GM19099 (cell line): Measurements from ENCODE around the gene FUT2.

Source experiments
- POLR2A ChIP-seq: IDR thresholded peaks from 3 replicates; pipeline ENCODE4 v1.6.1; 2011; ENCODE audit warnings: low read depth; ENCODE audit not compliant: insufficient read length; ENCODE audit errors: extremely low read depth

Gene FUT2

GRCh38 chr19:48680436-48681126 is 15.2 kb upstream of the FUT2 start:
- TF ChIP-seq POLR2A = no peak

- no peak for TF ChIP-seq POLR2A
Measured at GRCh38 chr19:48681127-48681470, 14.7 kb upstream of the FUT2 start.

- TF ChIP-seq POLR2A = no peak
Measured at GRCh38 chr19:48683349-48683748, 12.4 kb upstream of the FUT2 start.

- no peak for TF ChIP-seq POLR2A
Measured at GRCh38 chr19:48685583-48685982, 10.2 kb upstream of the FUT2 start.

DNA sequence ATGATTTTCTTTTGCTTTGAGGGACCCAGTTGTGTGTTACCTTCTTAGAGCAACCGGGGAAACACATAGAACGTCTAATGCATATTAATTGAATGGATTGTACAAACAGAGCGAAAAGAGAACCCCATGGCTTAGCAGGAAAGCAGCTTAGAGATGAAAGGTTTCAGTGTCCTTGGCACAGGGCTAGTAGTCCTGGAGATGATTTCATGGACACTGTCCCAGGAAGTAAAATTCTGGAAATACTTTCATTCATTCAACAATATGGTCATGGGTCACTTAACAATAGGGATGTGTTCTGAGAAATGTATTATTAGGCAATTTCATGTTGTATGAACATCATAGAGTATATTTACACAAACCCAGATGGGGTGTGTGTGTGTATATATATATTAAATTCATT is 9.7 kb upstream of the FUT2 start:
- TF ChIP-seq POLR2A = no peak

DNA sequence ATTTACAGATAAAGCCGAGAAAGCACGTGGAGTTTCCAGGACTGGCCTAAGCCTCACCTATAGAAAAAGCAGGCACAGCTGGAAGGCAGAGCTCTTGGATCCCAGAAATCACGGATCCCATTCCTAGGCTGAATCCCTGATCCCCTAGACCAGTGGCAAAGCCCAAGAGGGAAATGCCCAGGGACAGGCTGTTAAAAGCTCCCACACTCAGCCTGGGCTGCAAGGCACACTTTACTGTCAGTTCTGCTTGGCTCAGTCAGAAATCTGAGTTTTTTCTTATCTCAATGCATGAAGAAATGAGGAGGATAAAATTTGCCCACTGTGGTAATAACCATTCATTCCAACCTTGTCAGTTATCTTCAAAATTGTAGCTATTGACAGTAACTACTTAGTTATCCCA is 8.0 kb upstream of the FUT2 start:
- TF ChIP-seq POLR2A = no peak

GRCh38 chr19:48689449-48689848 is 6.3 kb upstream of the FUT2 start:
- no peak for TF ChIP-seq POLR2A

DNA sequence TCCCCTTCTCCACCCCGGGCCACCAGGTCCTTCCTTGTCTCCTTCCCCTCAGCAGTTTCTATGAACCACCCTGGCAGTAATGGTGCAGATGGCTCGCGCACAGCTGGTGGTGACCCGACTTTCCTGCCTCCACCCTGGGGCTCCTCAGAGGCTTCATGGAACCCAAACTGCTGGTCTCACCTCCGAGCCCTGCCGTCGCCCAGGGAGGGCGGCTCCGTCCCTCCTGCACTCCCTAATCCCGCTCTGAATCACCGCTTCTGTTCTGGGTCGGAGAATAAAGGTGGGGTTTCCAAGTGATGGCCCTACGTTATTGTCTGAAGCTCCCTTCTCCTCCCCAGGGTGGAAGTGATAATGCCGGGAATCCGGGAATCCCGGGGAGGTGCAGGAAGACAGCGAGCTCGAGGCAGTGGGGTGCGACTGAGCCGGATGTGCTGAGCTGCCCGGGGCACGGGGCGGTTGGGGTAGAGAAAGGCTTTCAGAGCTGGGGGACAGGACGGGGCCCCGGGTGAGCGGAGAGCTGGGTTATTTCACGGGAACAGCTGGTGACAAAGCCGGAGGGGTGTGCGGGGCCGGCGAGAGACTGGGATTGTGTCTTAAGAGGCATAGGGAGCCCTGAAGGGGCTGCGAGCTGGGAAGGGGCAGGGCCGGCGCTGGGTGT is 711 bp downstream of the FUT2 start:
- TF ChIP-seq POLR2A = no peak

GRCh38 chr19:48698046-48698445 is 2.3 kb downstream of the FUT2 start:
- TF ChIP-seq POLR2A = no peak

DNA sequence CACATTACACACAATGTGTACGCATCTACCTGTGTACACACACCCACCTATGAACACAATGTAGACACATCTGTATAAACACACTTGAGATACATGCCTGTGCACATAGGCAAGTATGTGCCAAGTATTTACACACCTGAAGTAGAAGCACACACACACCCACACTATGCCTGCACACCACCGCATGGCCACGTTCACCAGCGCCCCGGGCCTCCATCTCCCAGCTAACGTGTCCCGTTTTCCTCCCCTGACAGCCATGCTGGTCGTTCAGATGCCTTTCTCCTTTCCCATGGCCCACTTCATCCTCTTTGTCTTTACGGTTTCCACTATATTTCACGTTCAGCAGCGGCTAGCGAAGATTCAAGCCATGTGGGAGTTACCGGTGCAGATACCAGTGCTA is 6.9 kb downstream of the FUT2 start:
- no peak for TF ChIP-seq POLR2A

- no peak for TF ChIP-seq POLR2A
Measured at GRCh38 chr19:48703316-48703715, 7.5 kb downstream of the FUT2 start.

DNA sequence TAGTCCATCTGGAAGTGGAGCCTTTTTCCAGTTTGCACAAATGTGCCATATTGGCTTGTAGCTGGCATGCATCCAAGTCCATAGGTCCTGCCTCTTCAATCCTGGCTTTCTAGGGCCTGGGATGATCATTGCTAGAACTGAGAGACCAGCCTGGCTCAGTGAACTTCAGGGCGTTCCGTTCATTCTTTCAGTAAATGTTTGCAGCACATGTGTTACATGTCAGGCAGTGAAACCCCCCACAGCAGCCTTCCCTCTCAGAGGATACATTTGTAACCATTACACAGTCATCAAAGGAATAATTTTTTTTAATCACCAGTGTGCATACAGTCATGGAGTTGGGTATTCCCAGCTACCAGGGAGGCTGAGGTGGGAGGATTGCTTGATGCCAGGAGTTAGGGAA is 9.7 kb downstream of the FUT2 start:
- no peak for TF ChIP-seq POLR2A

DNA sequence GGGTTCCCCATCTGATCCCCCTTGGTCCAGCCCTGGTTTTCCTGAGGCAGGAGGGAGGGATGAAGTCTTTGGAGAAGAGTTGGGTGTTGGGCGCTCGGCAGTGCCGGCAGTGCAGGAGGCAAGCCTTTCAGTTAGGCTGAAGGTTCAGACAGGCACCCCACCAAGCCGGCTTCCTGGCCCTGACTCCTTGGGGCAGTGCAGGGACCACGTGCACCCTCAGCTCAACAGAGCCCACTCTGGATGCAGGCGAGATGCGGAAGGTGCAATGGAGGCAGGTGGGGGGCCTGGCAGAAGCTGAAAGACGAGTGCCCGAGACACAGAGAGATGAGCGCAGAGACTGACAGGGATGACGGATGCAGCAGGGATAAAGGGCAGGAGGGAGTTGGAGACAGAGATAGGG is 12.7 kb downstream of the FUT2 start:
- no peak for TF ChIP-seq POLR2A

DNA sequence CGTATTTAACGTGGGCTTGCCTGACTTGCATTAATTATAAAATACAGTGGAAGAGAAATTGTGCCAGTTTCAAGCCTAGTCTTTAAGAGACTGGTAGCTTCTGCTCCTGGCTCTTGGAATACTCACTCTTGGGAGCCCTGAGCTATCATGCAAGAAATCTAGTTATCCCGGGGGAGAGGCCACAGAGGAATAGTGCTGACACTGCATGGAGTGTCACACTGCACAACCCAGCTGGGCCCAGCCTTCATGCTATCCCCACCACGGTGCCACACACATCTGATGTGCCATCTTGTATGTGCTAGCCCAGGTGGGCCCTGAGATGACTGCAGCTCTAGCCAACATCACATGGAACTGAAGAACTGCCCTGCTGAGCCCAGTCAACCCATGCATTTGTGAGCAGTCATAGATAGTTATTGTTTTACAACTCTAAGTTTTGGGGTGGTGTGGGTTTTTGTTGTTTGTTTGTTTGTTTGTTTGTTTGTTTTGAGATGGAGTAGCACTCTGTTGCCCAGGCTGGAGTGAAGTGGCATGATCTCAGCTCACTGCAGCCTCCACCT is 15.4 kb downstream of the FUT2 start:
- no peak for TF ChIP-seq POLR2A

- TF ChIP-seq POLR2A = no peak
Measured at GRCh38 chr19:48713041-48713863, 17.5 kb downstream of the FUT2 start.

- TF ChIP-seq POLR2A = peak; percentile 61
Measured at GRCh38 chr19:48713864-48714755, 18.3 kb downstream of the FUT2 start.
